Natural killer cell (primary cell): ENCODE measurements around the gene ZNF701. TPM values are rescaled to one million over a fixed set of nuclear protein-coding genes. Genes with fewer than 3 reads are reported as not detected.
"Not testable (repeated sequence)": the region's sequence is repeated elsewhere in the genome, so short reads cannot be mapped to it uniquely, and the experiment has no call there.

Source experiments
- ATAC-seq, 3 donors: fragments of 150-1000 bp in 2 of 3; fragments of 200-7000 bp in 1 of 3; cut with Tn5 transposase; 1 replicate in 1 of 3; 2 replicates in 2 of 3; pipeline ENCODE4 v1.10.0; 2021; ENCODE audit warnings: mild to moderate bottlenecking in 2 of 3, moderate library complexity in 2 of 3
- DNase-seq, 2 donors: peaks; one replicate each; pipeline versions ENCODE4 v3.0.0 to v3.0.0-alpha.2; 2013 to 2021; ENCODE audit warnings: mixed read lengths in 1 of 2
- H3K27ac ChIP-seq: one replicate; pipeline ENCODE4 v1.5.1; 2013; ENCODE audit warnings: mild to moderate bottlenecking, low read length
- H3K27me3 ChIP-seq: one replicate; pipeline ENCODE4 v1.6.1; 2013; ENCODE audit warnings: low read length; ENCODE audit not compliant: control insufficient read depth, insufficient read depth
- H3K36me3 ChIP-seq: one replicate; pipeline ENCODE4 v1.6.1; 2013; ENCODE audit warnings: low read length; ENCODE audit not compliant: control insufficient read depth, insufficient read depth
- H3K4me1 ChIP-seq: one replicate; pipeline ENCODE4 v1.6.1; 2013; ENCODE audit warnings: low read length; ENCODE audit not compliant: control insufficient read depth, insufficient read depth
- H3K4me3 ChIP-seq: one replicate; pipeline ENCODE4 v1.5.1; 2013; ENCODE audit warnings: low read length
- H3K9me3 ChIP-seq: one replicate; pipeline ENCODE4 v1.6.1; 2013; ENCODE audit warnings: low read length; ENCODE audit not compliant: control insufficient read depth, insufficient read depth
- H3K27ac Mint-ChIP-seq, 2 donors: one replicate each; pipeline ENCODE4 v1.8.0; 2022; ENCODE audit warnings: mild to moderate bottlenecking in 2 of 2, mixed read lengths in 2 of 2, moderate library complexity in 1 of 2
- H3K27me3 Mint-ChIP-seq, 2 donors: one replicate each; pipeline ENCODE4 v1.8.0; 2022; ENCODE audit warnings: low read depth in 2 of 2, mixed read lengths in 2 of 2
- H3K36me3 Mint-ChIP-seq: one replicate; pipeline ENCODE4 v1.8.0; 2022; ENCODE audit warnings: mixed read lengths
- H3K4me1 Mint-ChIP-seq, 2 donors: one replicate each; pipeline ENCODE4 v1.8.0; 2022; ENCODE audit warnings: mixed read lengths in 2 of 2
- H3K4me3 Mint-ChIP-seq: one replicate; pipeline ENCODE4 v1.8.0; 2022; ENCODE audit warnings: mild to moderate bottlenecking, moderate library complexity, mixed read lengths
- H3K9me3 Mint-ChIP-seq, 2 donors: one replicate each; pipeline ENCODE4 v1.8.0; 2022; ENCODE audit warnings: mixed read lengths in 2 of 2
- WGBS: methylation state at CpG from one replicate; pipeline ENCODE4 v1.1.7; 2013; ENCODE audit warnings: missing lambda C conversion rate; ENCODE audit not compliant: insufficient coverage; 5-methylcytosine and 5-hydroxymethylcytosine counted together
- intact Hi-C: fragments of 100-400 bp; cut with micrococcal nuclease; formaldehyde crosslinking; loops from one replicate; pipeline ENCODE4 v1.14.2; 2022
- total RNA-seq, 4 donors: library from RNA; stranded (reverse); fragments of 120-200 nt in 1 of 4; gene quantifications; one replicate each; pipeline versions ENCODE4 v1.2.3 to v1.2.4, GENCODE V29; 2013 to 2022
- TF ChIP-seq, protein P1 (sequence below): fragments of 200-600 bp; IDR thresholded peaks from one replicate; pipeline ENCODE4 v1.8.0; 2022; ENCODE audit warnings: antibody characterized with exemption

The ZNF701 gene
- total RNA-seq, 3 donors from 2014 or later (not counting 1 experiment from before 2014, with no cell fraction given), result 27.4 to 41.2 (median 28.4) TPM

DNA sequence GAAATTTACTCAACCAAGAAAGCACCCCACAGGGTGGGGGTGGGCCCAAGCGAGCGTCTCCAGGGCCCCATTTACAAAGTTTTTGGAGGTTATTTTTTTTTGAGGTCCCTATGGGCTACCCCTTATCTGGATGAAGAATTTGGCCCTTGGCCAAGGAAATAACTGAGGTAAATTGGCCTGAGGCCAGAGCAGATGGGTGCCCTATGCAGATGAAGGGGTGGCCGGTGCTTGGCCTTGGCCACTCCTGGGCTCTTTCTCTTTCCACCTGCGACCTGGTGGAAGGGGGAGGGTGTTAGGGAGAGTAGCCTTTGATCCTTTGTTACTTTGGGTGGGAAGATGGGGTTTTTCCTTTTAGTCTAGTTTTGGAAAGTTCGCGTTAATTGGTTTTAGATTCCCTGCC is 15.5 kb downstream of the ZNF701 start:
- H3K4me1 ChIP-seq, result no peaks in the 10 kb centered on the region
- peaks cover 47% of the 10 kb centered on the region for H3K9me3 ChIP-seq
- no peaks in the 10 kb centered on the region for H3K27me3 ChIP-seq
- Mint-ChIP-seq H3K36me3 (peaks cover 30% of the 10 kb centered on the region), H3K4me1 (peaks cover 0 to 9% of the 10 kb centered on the region in 2 donors), H3K4me3 (no peak overlapping the region), H3K27me3 (no peaks in the 10 kb centered on the region), H3K9me3 (peaks cover 2 to 6% of the 10 kb centered on the region in 2 donors), H3K27ac (no peak overlapping the region)
- DNase-seq, result no peak
- no peak overlapping the region for H3K27ac ChIP-seq
- intact Hi-C loops, result no loop called here
- H3K36me3 ChIP-seq, result peaks cover 28% of the 10 kb centered on the region
- ATAC-seq, result no peak
- over 99% methylated on average over 6 of the region's 6 CpGs for WGBS
- TF ChIP-seq, protein P1, sequence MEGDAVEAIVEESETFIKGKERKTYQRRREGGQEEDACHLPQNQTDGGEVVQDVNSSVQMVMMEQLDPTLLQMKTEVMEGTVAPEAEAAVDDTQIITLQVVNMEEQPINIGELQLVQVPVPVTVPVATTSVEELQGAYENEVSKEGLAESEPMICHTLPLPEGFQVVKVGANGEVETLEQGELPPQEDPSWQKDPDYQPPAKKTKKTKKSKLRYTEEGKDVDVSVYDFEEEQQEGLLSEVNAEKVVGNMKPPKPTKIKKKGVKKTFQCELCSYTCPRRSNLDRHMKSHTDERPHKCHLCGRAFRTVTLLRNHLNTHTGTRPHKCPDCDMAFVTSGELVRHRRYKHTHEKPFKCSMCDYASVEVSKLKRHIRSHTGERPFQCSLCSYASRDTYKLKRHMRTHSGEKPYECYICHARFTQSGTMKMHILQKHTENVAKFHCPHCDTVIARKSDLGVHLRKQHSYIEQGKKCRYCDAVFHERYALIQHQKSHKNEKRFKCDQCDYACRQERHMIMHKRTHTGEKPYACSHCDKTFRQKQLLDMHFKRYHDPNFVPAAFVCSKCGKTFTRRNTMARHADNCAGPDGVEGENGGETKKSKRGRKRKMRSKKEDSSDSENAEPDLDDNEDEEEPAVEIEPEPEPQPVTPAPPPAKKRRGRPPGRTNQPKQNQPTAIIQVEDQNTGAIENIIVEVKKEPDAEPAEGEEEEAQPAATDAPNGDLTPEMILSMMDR, result no peak
- H3K4me3 ChIP-seq, result no peak overlapping the region

DNA sequence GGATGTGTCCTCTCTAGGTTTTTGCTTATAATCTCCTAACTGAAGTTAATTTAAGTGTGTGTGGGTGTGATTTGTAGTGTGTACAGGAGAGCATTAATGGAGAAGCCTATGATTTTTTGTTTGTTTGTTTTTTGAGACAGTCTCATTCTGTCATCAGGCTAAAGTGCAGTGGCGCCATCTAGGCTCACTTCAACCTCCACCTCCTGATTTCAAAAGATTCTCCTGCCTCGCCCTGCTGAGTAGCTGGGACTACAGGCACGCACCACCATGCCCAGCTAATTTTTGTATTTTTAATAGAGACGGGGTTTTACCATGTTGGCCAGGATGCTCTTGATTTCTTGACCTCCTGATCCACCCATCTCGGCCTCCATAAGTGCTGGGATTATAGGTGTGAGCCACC is 20.6 kb downstream of the ZNF701 start:
- H3K36me3 Mint-ChIP-seq, result peaks cover 4% of the 10 kb centered on the region
- Histone ChIP-seq H3K4me3 (no peak overlapping the region), H3K36me3 (peaks cover 2% of the 10 kb centered on the region), H3K27me3 (no peaks in the 10 kb centered on the region), H3K27ac (no peak overlapping the region), H3K9me3 (peaks cover 11% of the 10 kb centered on the region), H3K4me1 (no peaks in the 10 kb centered on the region)
- H3K27ac Mint-ChIP-seq, result peak overlapping the region in 1 of 2 donors; percentile 42
- intact Hi-C loops, result no loop called here
- H3K27me3 Mint-ChIP-seq, result no peaks in the 10 kb centered on the region
- ATAC-seq (no peak), DNase-seq (peak in 1 of 2 donors; percentile 28)
- no peak overlapping the region for H3K4me3 Mint-ChIP-seq
- no peaks in the 10 kb centered on the region for H3K9me3 Mint-ChIP-seq
- TF ChIP-seq, protein P1, result no peak
- peaks cover 0 to 9% of the 10 kb centered on the region in 2 donors for H3K4me1 Mint-ChIP-seq
- 97% methylated on average over 4 of the region's 5 CpGs for WGBS

DNA sequence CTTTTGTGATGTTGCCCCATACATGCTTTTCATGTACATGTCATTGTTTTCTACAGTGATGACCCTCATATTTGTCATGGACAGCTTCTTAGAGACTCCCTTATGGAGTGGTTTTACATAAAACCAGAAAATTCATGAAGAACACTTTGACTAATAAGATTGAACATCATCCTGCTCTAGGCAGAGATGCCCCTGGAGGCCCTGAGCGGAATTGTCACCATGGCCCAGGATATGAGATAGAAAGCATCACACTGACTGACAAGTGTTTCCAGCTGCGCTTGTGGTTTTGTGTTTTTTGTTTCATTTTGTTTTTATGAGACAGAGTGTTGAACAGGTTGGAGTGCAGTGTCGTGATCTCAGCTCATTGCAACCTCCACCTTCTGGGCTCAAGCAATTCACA is 22.2 kb downstream of the ZNF701 start:
- Histone ChIP-seq H3K4me1 (no peaks in the 10 kb centered on the region), H3K4me3 (no peak overlapping the region), H3K27ac (no peak overlapping the region), H3K27me3 (no peaks in the 10 kb centered on the region), H3K9me3 (no peaks in the 10 kb centered on the region), H3K36me3 (peaks cover 7% of the 10 kb centered on the region)
- Mint-ChIP-seq H3K4me3 (no peak overlapping the region), H3K4me1 (peaks cover 0 to 8% of the 10 kb centered on the region in 2 donors), H3K27ac (no peak overlapping the region), H3K27me3 (no peaks in the 10 kb centered on the region), H3K36me3 (peaks cover 20% of the 10 kb centered on the region), H3K9me3 (peaks cover 0 to 2% of the 10 kb centered on the region in 2 donors)
- DNase-seq, result no peak
- 71% methylated on average over 2 of the region's 3 CpGs for whole genome bisulfite sequencing
- TF ChIP-seq, protein P1, result no peak
- ATAC-seq, result no peak
- intact Hi-C loops, result no loop called here

DNA sequence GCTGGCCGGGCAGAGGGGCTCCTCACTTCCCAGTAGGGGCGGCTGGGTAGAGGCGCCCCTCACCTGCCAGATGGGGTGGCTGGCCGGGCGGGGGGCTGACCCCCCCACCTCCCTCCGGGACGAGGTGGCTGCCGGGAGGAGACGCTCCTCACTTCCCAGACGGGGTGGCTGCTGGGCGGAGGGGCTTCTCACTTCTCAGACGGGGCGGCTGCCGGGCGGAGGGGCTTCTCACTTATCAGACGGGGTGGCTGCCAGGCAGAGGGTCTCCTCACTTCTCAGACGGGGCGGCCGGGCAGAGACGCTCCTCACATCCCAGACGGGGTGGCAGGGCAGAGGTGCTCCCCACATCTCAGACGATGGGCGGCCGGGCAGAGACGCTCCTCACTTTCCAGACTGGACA is 23.4 kb downstream of the ZNF701 start:
- H3K27ac Mint-ChIP-seq, H3K27ac ChIP-seq, H3K27me3 Mint-ChIP-seq, H3K36me3 ChIP-seq, H3K4me3 Mint-ChIP-seq, H3K4me1 ChIP-seq, H3K9me3 Mint-ChIP-seq, H3K9me3 ChIP-seq, DNase-seq, H3K4me1 Mint-ChIP-seq, H3K4me3 ChIP-seq, H3K27me3 ChIP-seq, intact Hi-C loops, ATAC-seq: not testable (repeated sequence)
- WGBS, result 97% methylated on average over 10 of the region's 25 CpGs
- peaks cover 21% of the 10 kb centered on the region for H3K36me3 Mint-ChIP-seq
